Lung (tissue), 10 donors: ENCODE data around the gene PGA3. TPM values are rescaled to one million over a fixed set of nuclear protein-coding genes. Genes with fewer than 3 reads are reported as not detected.
"Not testable (repeated sequence)": the region's sequence is repeated elsewhere in the genome, so short reads cannot be mapped to it uniquely, and the experiment has no call there.

Experiments
- ATAC-seq: fragments of 200-7000 bp; cut with Tn5 transposase; one replicate; pipeline ENCODE4 v1.9.1; 2020; ENCODE audit warnings: moderate number of reproducible peaks; ENCODE audit not compliant: insufficient read depth, low FRiP score
- DNase-seq, 3 donors: peaks; one replicate each; pipeline ENCODE4 v3.0.0-alpha.2; 2013 to 2017
- H3K27ac ChIP-seq, 2 donors: one replicate each; pipeline ENCODE4 v1.5.1; 2013; ENCODE audit warnings: mild to moderate bottlenecking in 2 of 2, moderate library complexity in 2 of 2, control low read depth in 1 of 2, inconsistent platforms in 1 of 2, low read depth in 1 of 2, low read length in 1 of 2
- H3K27me3 ChIP-seq, 3 donors: one replicate each; pipeline ENCODE4 v1.5.1; 2013; ENCODE audit warnings: low read length in 2 of 3; ENCODE audit not compliant: control insufficient read depth in 3 of 3, insufficient read depth in 3 of 3
- H3K36me3 ChIP-seq, 4 donors: one replicate each; pipeline ENCODE4 v1.5.1; 2013; ENCODE audit warnings: low read length in 4 of 4, mild to moderate bottlenecking in 1 of 4, moderate library complexity in 1 of 4; ENCODE audit not compliant: control insufficient read depth in 4 of 4, insufficient read depth in 4 of 4
- H3K4me1 ChIP-seq, 5 donors: one replicate each; pipeline ENCODE4 v1.5.1; 2013; ENCODE audit warnings: low read length in 5 of 5, mild to moderate bottlenecking in 2 of 5, moderate library complexity in 1 of 5; ENCODE audit not compliant: control insufficient read depth in 5 of 5, insufficient read depth in 5 of 5
- H3K4me3 ChIP-seq: one replicate; pipeline ENCODE4 v1.5.1; 2013; ENCODE audit warnings: mild to moderate bottlenecking, control low read depth, moderate library complexity
- H3K9ac ChIP-seq, 2 donors: one replicate each; pipeline ENCODE4 v1.5.1; 2013; ENCODE audit warnings: low read length in 2 of 2, control low read depth in 1 of 2; ENCODE audit not compliant: insufficient read depth in 1 of 2
- H3K9me3 ChIP-seq, 4 donors: one replicate each; pipeline ENCODE4 v1.5.1; 2013; ENCODE audit warnings: low read length in 3 of 4, mild to moderate bottlenecking in 1 of 4, moderate library complexity in 1 of 4; ENCODE audit not compliant: control insufficient read depth in 4 of 4, insufficient read depth in 3 of 4
- WGBS, 2 donors: extraction: QIAGEN DNeasy Blood & Tissue Kit; methylation state at CpG; one replicate each; pipeline ENCODE4 v1.1.7; 2013; 5-methylcytosine and 5-hydroxymethylcytosine counted together
- polyA plus RNA-seq, 2 donors: library from polyadenylated mRNA; stranded (reverse); fragments of 200-250 nt; gene quantifications; one replicate each; pipeline ENCODE4 v1.2.1, GENCODE V29; 2013
- total RNA-seq, 2 donors: library from RNA; depleted of rRNA in 1 of 2; stranded (reverse); fragments of >200 nt in 1 of 2; gene quantifications; one replicate each; pipeline ENCODE4 v1.2.1, GENCODE V29; 2014 to 2021
- donor health status: Bipolar disorder and iron deficiency.
- donor health status: healthy.
- donor health status: DM: yes; HTN: yes; CAD: no.

The PGA3 gene
- total and polyA plus RNA-seq, 4 donors = 0.20 to 0.50 TPM; not detected in 2

DNA sequence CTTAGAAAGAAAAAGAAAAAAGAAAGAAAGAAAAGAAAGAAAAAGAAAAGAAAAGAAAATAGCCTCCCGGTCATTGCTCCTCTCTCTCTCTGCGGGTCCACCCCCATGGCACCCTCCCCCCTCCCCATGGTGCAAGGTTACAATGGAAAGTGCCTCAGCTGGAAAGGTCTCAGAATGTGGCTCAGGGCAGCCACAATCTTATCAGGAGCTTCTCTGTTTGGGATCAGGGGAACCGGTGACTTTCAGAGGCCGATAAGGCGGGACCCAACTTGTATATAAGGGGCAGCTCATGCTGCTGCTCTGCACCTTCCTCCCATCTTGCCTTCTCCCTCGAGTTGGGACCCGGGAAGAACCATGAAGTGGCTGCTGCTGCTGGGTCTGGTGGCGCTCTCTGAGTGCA is 18.7 kb downstream of the PGA3 start, which contains the start of gene PGA4:
Gene PGA4, plus strand, starts transcription at position 301 of the 400 bp plus-strand sequence. Its CDS starts 54 bp downstream, at position 355.
- not testable (repeated sequence) for H3K9me3 ChIP-seq, H3K27me3 ChIP-seq, H3K9ac ChIP-seq, H3K36me3 ChIP-seq, DNase-seq, H3K4me1 ChIP-seq, ATAC-seq, H3K27ac ChIP-seq, H3K4me3 ChIP-seq
- no CpG with 5 or more reads among the region's 8 CpGs for WGBS, 2 donors

DNA sequence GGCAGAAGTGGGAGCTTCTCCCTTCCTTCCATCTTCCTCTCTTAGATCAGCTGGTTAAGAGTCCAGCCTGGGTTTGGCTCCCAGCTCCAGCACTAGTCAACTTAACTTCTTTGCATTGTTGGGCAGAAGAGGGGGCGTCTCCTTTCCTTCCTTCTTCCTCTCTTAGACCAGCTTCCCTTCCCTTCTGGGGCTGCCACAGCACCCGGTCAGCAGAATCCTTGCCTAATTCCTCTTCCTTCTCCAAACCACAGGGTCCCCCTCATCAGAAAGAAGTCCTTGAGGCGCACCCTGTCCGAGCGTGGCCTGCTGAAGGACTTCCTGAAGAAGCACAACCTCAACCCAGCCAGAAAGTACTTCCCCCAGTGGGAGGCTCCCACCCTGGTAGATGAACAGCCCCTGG is 19.4 kb downstream of the PGA3 start:
- H3K4me1 ChIP-seq, DNase-seq, H3K4me3 ChIP-seq, H3K9ac ChIP-seq, H3K36me3 ChIP-seq, H3K27ac ChIP-seq, H3K27me3 ChIP-seq, H3K9me3 ChIP-seq: not testable (repeated sequence)
- ATAC-seq = peak; percentile 62
- WGBS, 2 donors = no CpG with 5 or more reads among the region's 5 CpGs

DNA sequence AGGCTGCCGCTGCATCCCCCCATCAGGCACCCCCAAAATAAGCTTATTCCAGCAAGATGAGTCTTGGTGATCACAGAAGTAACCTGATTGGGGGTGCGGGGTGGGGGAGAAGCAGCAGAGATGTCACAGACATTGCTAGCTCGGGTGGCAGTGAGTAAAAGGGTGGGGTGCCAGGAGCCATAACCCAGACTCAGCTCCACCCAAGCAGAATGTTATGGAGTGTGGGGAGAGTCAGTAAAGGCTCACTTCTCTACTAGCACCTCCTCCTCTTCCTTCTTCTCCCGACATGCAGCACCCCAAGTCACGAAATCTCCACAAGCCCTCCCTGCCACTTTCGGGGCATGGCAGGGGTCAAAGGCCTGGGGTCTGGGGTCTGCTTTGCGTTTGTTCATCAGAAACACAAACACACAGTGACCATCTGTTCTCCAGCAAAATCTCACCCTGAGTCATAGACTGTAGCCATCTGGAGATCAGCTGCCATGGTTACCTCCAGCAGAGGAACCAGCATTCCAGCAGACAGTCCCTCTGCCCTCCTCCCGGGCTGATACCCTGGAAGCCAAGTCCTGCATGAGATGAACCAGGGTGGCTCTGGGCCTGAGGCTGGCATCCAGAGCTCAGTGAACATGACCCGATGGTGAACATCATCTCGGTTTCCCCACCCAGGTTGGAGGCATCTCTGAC is 23.3 kb downstream of the PGA3 start:
- no CpG with 5 or more reads among the region's 10 CpGs for WGBS, 2 donors
- H3K9me3 ChIP-seq, DNase-seq, H3K27me3 ChIP-seq, H3K4me3 ChIP-seq, ATAC-seq, H3K36me3 ChIP-seq, H3K4me1 ChIP-seq, H3K27ac ChIP-seq, H3K9ac ChIP-seq: not testable (repeated sequence)

DNA sequence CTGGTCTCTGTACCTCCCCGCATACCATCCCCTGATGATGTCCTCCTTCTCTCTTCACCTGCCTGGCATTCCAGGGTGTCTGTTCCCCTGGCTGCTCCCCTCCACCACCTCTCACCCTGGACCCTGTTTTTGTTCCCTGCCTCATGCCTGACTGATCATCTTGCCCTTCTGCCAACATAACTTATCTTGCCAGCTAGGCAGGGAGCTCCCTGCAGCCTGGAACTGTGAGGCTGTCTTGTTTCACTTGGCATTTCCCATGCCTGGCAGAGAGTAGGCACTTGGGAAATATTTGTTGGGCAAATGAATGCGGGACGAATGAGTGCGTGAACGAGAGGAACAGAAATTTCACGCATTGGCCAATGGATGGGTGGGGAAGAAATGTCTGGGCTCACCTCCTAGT is 26.1 kb downstream of the PGA3 start:
- not testable (repeated sequence) for ATAC-seq

DNA sequence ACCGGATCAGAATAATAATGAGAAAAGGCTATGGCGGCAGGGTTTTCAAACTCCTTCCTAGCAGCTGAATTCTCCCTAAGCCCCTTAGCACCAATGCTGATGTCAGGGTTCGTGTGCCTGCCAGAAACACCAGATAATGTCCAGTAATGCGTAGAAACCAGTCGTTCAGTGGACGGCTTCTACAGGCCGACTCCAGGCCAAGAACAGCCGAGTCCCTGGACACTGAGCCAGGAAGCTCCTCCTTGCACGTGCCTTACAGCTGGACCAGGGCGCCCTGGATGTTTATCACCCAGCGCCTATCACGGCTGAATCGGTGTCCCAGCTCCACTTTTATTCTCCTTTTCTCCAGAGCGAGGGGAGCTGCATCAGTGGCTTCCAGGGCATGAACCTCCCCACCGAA is 27.7 kb downstream of the PGA3 start:
- not testable (repeated sequence) for H3K27me3 ChIP-seq, DNase-seq, H3K4me1 ChIP-seq, H3K9ac ChIP-seq, H3K9me3 ChIP-seq, H3K36me3 ChIP-seq, H3K4me3 ChIP-seq, H3K27ac ChIP-seq, ATAC-seq
- WGBS, 2 donors = no CpG with 5 or more reads among the region's 15 CpGs

More for the DNA sequence above, 26.1 kb downstream of the PGA3 start:
- not testable (repeated sequence) for H3K4me3 ChIP-seq, H3K9ac ChIP-seq, H3K36me3 ChIP-seq, H3K9me3 ChIP-seq, H3K4me1 ChIP-seq, H3K27ac ChIP-seq, DNase-seq, H3K27me3 ChIP-seq
- no CpG with 5 or more reads among the region's 6 CpGs for WGBS, 2 donors

DNA sequence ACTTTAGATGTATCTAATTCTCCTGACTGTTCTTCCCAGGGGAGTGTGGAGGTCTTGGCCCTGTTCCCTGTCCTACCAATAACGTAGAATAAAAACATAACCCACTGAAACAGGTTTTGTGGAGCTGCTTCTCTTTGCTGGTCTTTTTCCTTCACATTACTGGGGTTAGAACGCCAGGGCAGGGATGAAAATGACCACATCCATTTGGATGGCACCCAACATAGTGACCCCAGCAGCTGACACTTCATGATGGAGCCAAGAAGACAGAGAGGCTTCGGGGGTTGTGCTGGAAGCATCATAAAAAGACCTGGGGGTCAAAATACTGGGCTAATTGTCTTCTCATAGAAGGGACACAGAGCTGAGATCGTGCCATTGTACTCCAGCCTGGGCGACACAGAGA is 28.3 kb downstream of the PGA3 start:
- not testable (repeated sequence) for H3K36me3 ChIP-seq, DNase-seq, H3K4me3 ChIP-seq, ATAC-seq, H3K27me3 ChIP-seq, H3K27ac ChIP-seq, H3K9ac ChIP-seq, H3K4me1 ChIP-seq, H3K9me3 ChIP-seq
- 100% methylated on average over 1 of the region's 5 CpGs; no CpG with 5 or more reads in 1 of the 2 donors for WGBS, 2 donors

DNA sequence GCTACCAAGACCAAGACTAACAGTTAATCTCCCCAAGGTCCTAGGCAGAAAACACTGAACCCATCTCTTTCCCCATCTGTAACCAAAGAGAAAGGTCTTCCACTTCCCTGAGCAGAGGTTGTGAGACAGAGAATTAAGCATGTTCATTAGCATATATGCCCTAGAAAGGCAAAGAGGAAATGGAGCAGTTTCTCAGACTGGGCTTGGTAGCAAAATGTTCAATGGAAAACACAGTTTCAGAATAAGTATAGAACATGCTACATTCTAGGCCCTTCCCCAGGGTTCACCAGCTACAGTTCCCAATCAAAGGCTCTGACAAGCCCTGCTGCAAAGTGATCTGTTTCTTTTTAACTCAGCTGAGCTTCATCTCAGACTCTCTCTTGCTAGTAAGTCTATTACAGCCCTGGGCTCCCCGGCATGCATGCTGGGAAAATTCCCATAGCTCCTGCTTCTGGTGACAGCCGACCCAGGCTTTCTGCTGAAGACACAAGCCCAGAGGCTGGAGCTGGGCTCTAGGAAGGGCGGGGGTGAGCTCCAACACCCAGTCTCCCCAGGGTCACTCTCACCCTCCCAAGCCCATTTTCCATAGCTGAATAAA is 29.3 kb downstream of the PGA3 start:
- H3K4me3 ChIP-seq, H3K27me3 ChIP-seq, DNase-seq, ATAC-seq, H3K9me3 ChIP-seq, H3K9ac ChIP-seq, H3K4me1 ChIP-seq, H3K27ac ChIP-seq, H3K36me3 ChIP-seq: not testable (repeated sequence)
- no CpG with 5 or more reads among the region's 3 CpGs for WGBS, 2 donors

DNA sequence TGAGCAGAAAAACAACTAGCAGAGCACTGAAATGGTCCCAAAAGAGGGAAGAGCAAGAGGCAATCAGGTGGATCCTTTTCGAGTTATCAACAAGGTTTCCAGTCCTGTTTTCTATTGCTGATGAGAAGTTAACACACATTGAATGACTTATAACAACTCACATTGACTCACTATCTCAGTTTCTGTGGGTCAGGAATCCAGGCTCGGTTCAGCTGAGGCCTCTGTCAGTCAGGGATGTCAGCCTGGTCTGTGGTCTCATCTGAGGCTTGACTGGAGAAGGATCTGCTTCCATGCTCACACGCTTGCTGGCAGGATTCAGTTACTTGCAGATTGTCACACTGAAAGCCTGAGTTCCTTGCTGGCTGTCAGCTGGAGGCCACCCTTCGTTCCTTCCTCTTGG is 33.8 kb downstream of the PGA3 start:
- no CpG with 5 or more reads among the region's 4 CpGs for WGBS, 2 donors
- not testable (repeated sequence) for DNase-seq, H3K27me3 ChIP-seq

More for the DNA sequence above, 33.8 kb downstream of the PGA3 start:
- not testable (repeated sequence) for H3K27ac ChIP-seq, ATAC-seq, H3K36me3 ChIP-seq, H3K4me1 ChIP-seq, H3K9ac ChIP-seq, H3K4me3 ChIP-seq, H3K9me3 ChIP-seq
